Activated T-helper 17 cell treated with anti-CD3 and anti-CD28 coated beads, Interleukin-2, amount 50 U/mL, for 72 hours (primary cell): ENCODE measurements around the gene CEACAM19. TPM values are rescaled to one million over a fixed set of nuclear protein-coding genes. Genes with fewer than 3 reads are reported as not detected.
A peak's percentile ranks its signal among the peaks of the same experiment; 100 is the strongest.

Experiments used
- ATAC-seq: fragments of 150-1000 bp; cut with Tn5 transposase; replicated peaks from 2 replicates; pipeline ENCODE4 v1.10.0; 2021; ENCODE audit warnings: mild to moderate bottlenecking, moderate library complexity
- H3K27ac Mint-ChIP-seq: one replicate; pipeline ENCODE4 v1.8.0; 2022; ENCODE audit warnings: mixed read lengths
- H3K27me3 Mint-ChIP-seq: one replicate; pipeline ENCODE4 v1.8.0; 2022; ENCODE audit warnings: mixed read lengths
- H3K36me3 Mint-ChIP-seq: one replicate; pipeline ENCODE4 v1.8.0; 2022; ENCODE audit warnings: low read depth, mild to moderate bottlenecking, mixed read lengths
- H3K4me1 Mint-ChIP-seq: one replicate; pipeline ENCODE4 v1.8.0; 2022; ENCODE audit warnings: mixed read lengths
- H3K4me3 Mint-ChIP-seq: one replicate; pipeline ENCODE4 v1.8.0; 2022; ENCODE audit warnings: mild to moderate bottlenecking, mixed read lengths
- H3K9me3 Mint-ChIP-seq: one replicate; pipeline ENCODE4 v1.8.0; 2022; ENCODE audit warnings: mixed read lengths
- total RNA-seq, 2 donors: library from RNA; stranded (reverse); gene quantifications; one replicate each; pipeline ENCODE4 v1.2.3, GENCODE V29; 2022

CEACAM19 gene
- total RNA-seq, 2 donors from 2014 or later: 1.1 to 1.6 TPM

GRCh38 chr19:44640518-44640917 lies 30.8 kb upstream of the CEACAM19 start:
- no peak overlapping the region for H3K27ac Mint-ChIP-seq
- no peak for ATAC-seq
- H3K4me1 Mint-ChIP-seq: no peaks in the 10 kb centered on the region
- no peak overlapping the region for H3K4me3 Mint-ChIP-seq
- H3K36me3 Mint-ChIP-seq: no peaks in the 10 kb centered on the region
- H3K27me3 Mint-ChIP-seq: peaks cover 10% of the 10 kb centered on the region
- no peaks in the 10 kb centered on the region for H3K9me3 Mint-ChIP-seq

GRCh38 chr19:44641501-44642265 lies 29.6 kb upstream of the CEACAM19 start:
- Mint-ChIP-seq H3K36me3 (no peaks in the 10 kb centered on the region), H3K4me3 (no peak overlapping the region), H3K4me1 (no peaks in the 10 kb centered on the region), H3K27me3 (peaks cover 9% of the 10 kb centered on the region), H3K9me3 (no peaks in the 10 kb centered on the region), H3K27ac (no peak overlapping the region)
- no peak for ATAC-seq

GRCh38 chr19:44642377-44642776 lies 28.9 kb upstream of the CEACAM19 start:
- no peaks in the 10 kb centered on the region for H3K9me3 Mint-ChIP-seq
- H3K36me3 Mint-ChIP-seq: no peaks in the 10 kb centered on the region
- H3K4me1 Mint-ChIP-seq: no peaks in the 10 kb centered on the region
- no peak overlapping the region for H3K4me3 Mint-ChIP-seq
- H3K27ac Mint-ChIP-seq: no peak overlapping the region
- peaks cover 9% of the 10 kb centered on the region for H3K27me3 Mint-ChIP-seq
- no peak for ATAC-seq

GRCh38 chr19:44643605-44644401 lies 27.5 kb upstream of the CEACAM19 start, which contains the start of gene PVR:
Gene PVR, plus strand, starts transcription at chr19:44643910. Its CDS starts 187 bp downstream, at chr19:44644097.
- peak; percentile 85 for ATAC-seq
- no peaks in the 10 kb centered on the region for H3K36me3 Mint-ChIP-seq
- no peaks in the 10 kb centered on the region for H3K4me1 Mint-ChIP-seq
- H3K27ac Mint-ChIP-seq: no peak within 1 kb of the TSS
- H3K9me3 Mint-ChIP-seq: no peaks in the 10 kb centered on the region
- peaks cover 9% of the 10 kb centered on the region for H3K27me3 Mint-ChIP-seq
- peak within 1 kb of the TSS; percentile 63 for H3K4me3 Mint-ChIP-seq

- Mint-ChIP-seq H3K4me3 (peak overlapping the region; percentile 63), H3K27me3 (peaks cover 9% of the 10 kb centered on the region), H3K27ac (no peak overlapping the region), H3K9me3 (no peaks in the 10 kb centered on the region), H3K36me3 (no peaks in the 10 kb centered on the region), H3K4me1 (no peaks in the 10 kb centered on the region)
- peak; percentile 50 for ATAC-seq
Observed at GRCh38 chr19:44644402-44645016, 26.8 kb upstream of the CEACAM19 start.

- H3K9me3 Mint-ChIP-seq: no peaks in the 10 kb centered on the region
- H3K27ac Mint-ChIP-seq: no peak overlapping the region
- H3K4me3 Mint-ChIP-seq: no peak overlapping the region
- no peak for ATAC-seq
- H3K27me3 Mint-ChIP-seq: peaks cover 9% of the 10 kb centered on the region
- peaks cover 9% of the 10 kb centered on the region for H3K36me3 Mint-ChIP-seq
- H3K4me1 Mint-ChIP-seq: no peaks in the 10 kb centered on the region
Observed at GRCh38 chr19:44645407-44646048, 25.8 kb upstream of the CEACAM19 start.

GRCh38 chr19:44646049-44646416 lies 25.2 kb upstream of the CEACAM19 start:
- no peak overlapping the region for H3K27ac Mint-ChIP-seq
- no peaks in the 10 kb centered on the region for H3K9me3 Mint-ChIP-seq
- H3K4me3 Mint-ChIP-seq: no peak overlapping the region
- peaks cover 9% of the 10 kb centered on the region for H3K27me3 Mint-ChIP-seq
- H3K4me1 Mint-ChIP-seq: no peaks in the 10 kb centered on the region
- peaks cover 9% of the 10 kb centered on the region for H3K36me3 Mint-ChIP-seq
- ATAC-seq: no peak

GRCh38 chr19:44647144-44647543 lies 24.1 kb upstream of the CEACAM19 start:
- Mint-ChIP-seq H3K4me3 (no peak overlapping the region), H3K27me3 (peaks cover 9% of the 10 kb centered on the region), H3K4me1 (no peaks in the 10 kb centered on the region), H3K36me3 (peaks cover 9% of the 10 kb centered on the region), H3K9me3 (no peaks in the 10 kb centered on the region), H3K27ac (no peak overlapping the region)
- ATAC-seq: no peak

GRCh38 chr19:44648631-44649251 lies 22.5 kb upstream of the CEACAM19 start:
- peak; percentile 18 for ATAC-seq
- no peak overlapping the region for H3K4me3 Mint-ChIP-seq
- no peak overlapping the region for H3K27ac Mint-ChIP-seq
- H3K4me1 Mint-ChIP-seq: no peaks in the 10 kb centered on the region
- H3K36me3 Mint-ChIP-seq: peaks cover 9% of the 10 kb centered on the region
- peaks cover 4% of the 10 kb centered on the region for H3K27me3 Mint-ChIP-seq
- H3K9me3 Mint-ChIP-seq: no peaks in the 10 kb centered on the region

GRCh38 chr19:44649578-44650145 lies 21.6 kb upstream of the CEACAM19 start:
- Mint-ChIP-seq H3K36me3 (peaks cover 13% of the 10 kb centered on the region), H3K27me3 (peaks cover 4% of the 10 kb centered on the region), H3K4me3 (no peak overlapping the region), H3K27ac (no peak overlapping the region), H3K9me3 (no peaks in the 10 kb centered on the region), H3K4me1 (no peaks in the 10 kb centered on the region)
- no peak for ATAC-seq

GRCh38 chr19:44653343-44653742 lies 17.9 kb upstream of the CEACAM19 start:
- H3K4me1 Mint-ChIP-seq: no peaks in the 10 kb centered on the region
- peaks cover 22% of the 10 kb centered on the region for H3K36me3 Mint-ChIP-seq
- H3K4me3 Mint-ChIP-seq: no peak overlapping the region
- H3K27ac Mint-ChIP-seq: no peak overlapping the region
- no peaks in the 10 kb centered on the region for H3K9me3 Mint-ChIP-seq
- H3K27me3 Mint-ChIP-seq: no peaks in the 10 kb centered on the region
- ATAC-seq: no peak

- H3K27me3 Mint-ChIP-seq: no peaks in the 10 kb centered on the region
Observed at GRCh38 chr19:44653977-44654774, 17.1 kb upstream of the CEACAM19 start.

GRCh38 chr19:44657211-44657921 lies 13.9 kb upstream of the CEACAM19 start:
- Mint-ChIP-seq H3K27me3 (no peaks in the 10 kb centered on the region), H3K4me3 (no peak overlapping the region), H3K36me3 (peaks cover 12% of the 10 kb centered on the region), H3K4me1 (no peaks in the 10 kb centered on the region), H3K9me3 (no peaks in the 10 kb centered on the region), H3K27ac (no peak overlapping the region)
- peak; percentile 58 for ATAC-seq

More at GRCh38 chr19:44653977-44654774, 17.1 kb upstream of the CEACAM19 start:
- H3K9me3 Mint-ChIP-seq: no peaks in the 10 kb centered on the region
- no peak overlapping the region for H3K4me3 Mint-ChIP-seq
- no peak overlapping the region for H3K27ac Mint-ChIP-seq
- peaks cover 22% of the 10 kb centered on the region for H3K36me3 Mint-ChIP-seq
- no peaks in the 10 kb centered on the region for H3K4me1 Mint-ChIP-seq
- peak; percentile 98 for ATAC-seq
